Pulmonary artery endothelial cell (primary cell): ENCODE results near the gene BTN1A1. TPM values are rescaled to one million over a fixed set of nuclear protein-coding genes. Genes with fewer than 3 reads are reported as not detected.

Experiments used
- total RNA-seq: library from RNA; depleted of rRNA; stranded (reverse); fragments of >200 nt; gene quantifications from 2 replicates; pipeline ENCODE4 v1.2.3, GENCODE V29; 2014

BTN1A1 gene
- total RNA-seq, 1 donor from 2014 or later: not detected

Other genes with a start within 250 kb of the BTN1A1 start
- gene BTN3A2, start 135.1 kb upstream of the BTN1A1 start, total RNA-seq: 9.6 and 38.1 TPM in 2 replicates
- gene BTN2A2, start 117.2 kb upstream of the BTN1A1 start, total RNA-seq: 9.2 and 12.6 TPM in 2 replicates
- gene BTN3A1, start 98.0 kb upstream of the BTN1A1 start, total RNA-seq: 9.2 and 21.8 TPM in 2 replicates
- gene BTN3A3, start 59.8 kb upstream of the BTN1A1 start, total RNA-seq: 13.5 and 23.0 TPM in 2 replicates
- gene BTN2A1, start 42.3 kb upstream of the BTN1A1 start, total RNA-seq: 8.6 and 11.7 TPM in 2 replicates
- gene HMGN4, start 38.1 kb downstream of the BTN1A1 start, total RNA-seq: 53.0 and 75.1 TPM in 2 replicates
- 22.1 and 25.5 TPM in 2 replicates for gene ABT1, start 96.7 kb downstream of the BTN1A1 start, total RNA-seq
- gene ZNF322, start 159.4 kb downstream of the BTN1A1 start, total RNA-seq: 14.2 and 15.6 TPM in 2 replicates